GM12878 (cell line): ENCODE measurements around the gene CCDC9B. TPM values are rescaled to one million over a fixed set of nuclear protein-coding genes. Genes with fewer than 3 reads are reported as not detected.

Source experiments
- ATAC-seq: fragments of 200-7000 bp; cut with Tn5 transposase; 3 replicates; pipeline ENCODE4 v1.9.1; 2020; ENCODE audit warnings: mild to moderate bottlenecking, moderate library complexity
- BruUV-seq: library from RNA; stranded (reverse); fragments of 400-500 nt; replicated peaks from 2 replicates; lab custom pipeline; 2021; lab: Mats Ljungman, UMichigan
- CTCF ChIA-PET: fragments of 300-600 bp; sonication (Branson Sonifier 250); formaldehyde crosslinking; extraction: SDS; loops from one replicate; lab custom pipeline; 2021; ENCODE audit warnings: inconsistent platforms; lab: Yijun Ruan, JAX
- POLR2A ChIA-PET: fragments of 350-600 bp; formaldehyde crosslinking; extraction: SDS; loops from one replicate; lab custom pipeline; 2021; ENCODE audit warnings: inconsistent platforms; lab: Charles Lee
- RAD21 ChIA-PET: fragments of 300-600 bp; sonication (Branson Sonifier 250); formaldehyde crosslinking; loops from one replicate; lab custom pipeline; 2023; ENCODE audit warnings: antibody characterized with exemption; ENCODE audit not compliant: unreplicated experiment; lab: Charles Lee
- SMC1A ChIA-PET: fragments of 300-600 bp; sonication (Branson Sonifier 250); formaldehyde crosslinking; loops from one replicate; lab custom pipeline; 2023; ENCODE audit not compliant: unreplicated experiment, uncharacterized antibody; lab: Charles Lee
- DNase-seq: peaks from one replicate; pipeline ENCODE4 v3.0.0-alpha.2; 2011; ENCODE audit warnings: low read depth, low spot score
- FAIRE-seq: peaks from 3 replicates; lab custom pipeline; 2011; peaks lifted over from hg19 to GRCh38; lab: Jason Lieb, UNC
- H2AFZ ChIP-seq: 2 replicates; pipeline ENCODE4 v1.6.0; 2011; ENCODE audit warnings: low read depth, low read length, control low read depth; ENCODE audit not compliant: control insufficient read depth
- H3K27ac ChIP-seq: 2 replicates; pipeline ENCODE4 v1.5.1; 2011; ENCODE audit warnings: control low read depth; ENCODE audit not compliant: control insufficient read depth, insufficient read depth
- H3K27me3 ChIP-seq, 2 experiments: replicated peaks in 1 of 2; 2 replicates each; pipeline versions ENCODE4 v1.6.0 to v1.6.1; 2011; ENCODE audit warnings: low read length in 1 of 2; ENCODE audit not compliant: control insufficient read depth in 2 of 2, insufficient read depth in 2 of 2
- H3K36me3 ChIP-seq, 2 experiments: 2 replicates each; pipeline ENCODE4 v1.5.1; 2011; ENCODE audit warnings: low read length in 1 of 2; ENCODE audit not compliant: control insufficient read depth in 2 of 2, insufficient read depth in 2 of 2
- H3K4me1 ChIP-seq: 2 replicates; pipeline ENCODE4 v1.6.1; 2011; ENCODE audit warnings: mild to moderate bottlenecking, low read length, moderate library complexity, mixed read lengths; ENCODE audit not compliant: control insufficient read depth, insufficient read depth
- H3K4me2 ChIP-seq: 2 replicates; pipeline ENCODE4 v1.6.0; 2011; ENCODE audit warnings: control low read depth; ENCODE audit not compliant: control insufficient read depth, insufficient read depth
- H3K4me3 ChIP-seq: fragments of 200-600 bp; sonication (generic); 2 replicates; pipeline ENCODE4 v1.5.1; 2016
- H3K79me2 ChIP-seq: 2 replicates; pipeline ENCODE4 v1.6.0; 2011; ENCODE audit warnings: low read length; ENCODE audit not compliant: control insufficient read depth, insufficient read depth
- H3K9ac ChIP-seq: 2 replicates; pipeline ENCODE4 v1.8.0; 2011; ENCODE audit warnings: low read length, control low read depth, mixed read lengths; ENCODE audit not compliant: control insufficient read depth, insufficient read depth
- H3K9me3 ChIP-seq: replicated peaks from 3 replicates; pipeline ENCODE4 v1.5.1; 2011; ENCODE audit warnings: mild to moderate bottlenecking, low read length; ENCODE audit not compliant: control insufficient read depth, insufficient read depth
- H4K20me1 ChIP-seq: 2 replicates; pipeline ENCODE4 v1.6.0; 2011; ENCODE audit not compliant: control insufficient read depth, insufficient read depth
- CBX5 ChIP-seq: sonication (generic); IDR thresholded peaks from 2 replicates; pipeline ENCODE4 v1.6.1; 2016; ENCODE audit warnings: low read depth, moderate library complexity, mild to moderate bottlenecking, inconsistent platforms
- EP300 ChIP-seq, 2 experiments: fragments of 150-350 bp in 1 of 2; IDR thresholded peaks; 2 replicates each; pipeline ENCODE4 v1.6.1; 2011 to 2012; ENCODE audit warnings: low read depth in 2 of 2, low read length in 2 of 2, borderline replicate concordance in 1 of 2, improper control_type of control experiment in 1 of 2, inconsistent platforms in 1 of 2; ENCODE audit not compliant: control insufficient read depth in 1 of 2
- EZH2 ChIP-seq: IDR thresholded peaks from 2 replicates; pipeline ENCODE4 v1.6.1; 2012; ENCODE audit warnings: low read depth, mild to moderate bottlenecking, control low read depth, inconsistent platforms, low read length, borderline replicate concordance; ENCODE audit not compliant: control insufficient read depth
- IRF5 ChIP-seq: fragments of 450-650 bp; IDR thresholded peaks from 2 replicates; pipeline ENCODE4 v1.6.1; 2017; ENCODE audit warnings: borderline replicate concordance
- NFXL1 ChIP-seq: fragments of 450-650 bp; IDR thresholded peaks from 2 replicates; pipeline ENCODE4 v1.6.1; 2017; ENCODE audit warnings: antibody characterized with exemption, mild to moderate bottlenecking, borderline replicate concordance
- ZNF274 ChIP-seq: IDR thresholded peaks from one replicate; pipeline ENCODE4 v1.8.0; 2011; ENCODE audit not compliant: insufficient read length, insufficient read depth
- ZNF592 ChIP-seq: fragments of 450-650 bp; IDR thresholded peaks from 2 replicates; pipeline ENCODE4 v1.6.1; 2017; ENCODE audit warnings: mild to moderate bottlenecking, moderate library complexity
- WGBS: methylation state at CpG from one replicate; pipeline ENCODE4 v1.1.6; 2016; ENCODE audit warnings: low lambda C conversion rate; ENCODE audit not compliant: insufficient replicate concordance, insufficient coverage; ENCODE audit errors: missing lambda C conversion rate; 5-methylcytosine and 5-hydroxymethylcytosine counted together
- in situ Hi-C: fragments of 300-500 bp; cut with MboI; formaldehyde crosslinking; loops from 9 replicates; pipeline ENCODE4 v1.14.3; 2018; ENCODE audit warnings: mixed read lengths
- intact Hi-C: fragments of 100-400 bp; cut with micrococcal nuclease; formaldehyde crosslinking; loops from one replicate; pipeline ENCODE4 v1.14.2; 2022; ENCODE audit not compliant: unreplicated experiment
- polyA plus RNA-seq, 11 experiments: library from polyadenylated mRNA; depleted of rRNA in 4 of 11; unstranded in 6 of 11; stranded (reverse) in 5 of 11; fragments of >200 nt; fragmentation: Nextera tagmentation in 4 of 11; fragmentation: Illumina TruSeq in 1 of 11; extraction: Ambion mirVana in 4 of 11; extraction: Trizol in 1 of 11; gene quantifications; 1 replicate in 1 of 11; 2 replicates in 10 of 11; pipeline versions ENCODE4 v1.2.1 to v1.2.3, GENCODE V29; 2011 to 2016; ENCODE audit warnings: inconsistent platforms in 2 of 11, missing spikeins in 2 of 11, low read depth in 1 of 11
- total RNA-seq, 4 experiments: library from RNA; depleted of rRNA in 3 of 4; stranded (reverse); fragments of >200 nt in 3 of 4; fragmentation: Illumina TruSeq in 1 of 4; extraction: Trizol in 1 of 4; gene quantifications; 2 replicates each; pipeline versions ENCODE4 v1.2.1 to v1.2.3, GENCODE V29; 2013 to 2021
- TF ChIP-seq, protein P1 (sequence below): fragments of 450-650 bp; IDR thresholded peaks from 2 replicates; pipeline ENCODE4 v1.6.1; 2017; ENCODE audit warnings: mild to moderate bottlenecking, moderate library complexity
- TF ChIP-seq, protein P2 (sequence below): IDR thresholded peaks from 2 replicates; pipeline ENCODE4 v1.6.1; 2011; ENCODE audit warnings: borderline replicate concordance, low read depth, mild to moderate bottlenecking, moderate library complexity, mixed read lengths, low read length; ENCODE audit not compliant: insufficient read depth; ENCODE audit errors: extremely low read length

The CCDC9B gene
- total and polyA plus RNA-seq, 10 of the 15 experiments (the other 5 are each of a cell fraction or from before 2014, with no cell fraction given), result 0.01 to 0.08 (median 0.03) TPM; not detected in 6

DNA sequence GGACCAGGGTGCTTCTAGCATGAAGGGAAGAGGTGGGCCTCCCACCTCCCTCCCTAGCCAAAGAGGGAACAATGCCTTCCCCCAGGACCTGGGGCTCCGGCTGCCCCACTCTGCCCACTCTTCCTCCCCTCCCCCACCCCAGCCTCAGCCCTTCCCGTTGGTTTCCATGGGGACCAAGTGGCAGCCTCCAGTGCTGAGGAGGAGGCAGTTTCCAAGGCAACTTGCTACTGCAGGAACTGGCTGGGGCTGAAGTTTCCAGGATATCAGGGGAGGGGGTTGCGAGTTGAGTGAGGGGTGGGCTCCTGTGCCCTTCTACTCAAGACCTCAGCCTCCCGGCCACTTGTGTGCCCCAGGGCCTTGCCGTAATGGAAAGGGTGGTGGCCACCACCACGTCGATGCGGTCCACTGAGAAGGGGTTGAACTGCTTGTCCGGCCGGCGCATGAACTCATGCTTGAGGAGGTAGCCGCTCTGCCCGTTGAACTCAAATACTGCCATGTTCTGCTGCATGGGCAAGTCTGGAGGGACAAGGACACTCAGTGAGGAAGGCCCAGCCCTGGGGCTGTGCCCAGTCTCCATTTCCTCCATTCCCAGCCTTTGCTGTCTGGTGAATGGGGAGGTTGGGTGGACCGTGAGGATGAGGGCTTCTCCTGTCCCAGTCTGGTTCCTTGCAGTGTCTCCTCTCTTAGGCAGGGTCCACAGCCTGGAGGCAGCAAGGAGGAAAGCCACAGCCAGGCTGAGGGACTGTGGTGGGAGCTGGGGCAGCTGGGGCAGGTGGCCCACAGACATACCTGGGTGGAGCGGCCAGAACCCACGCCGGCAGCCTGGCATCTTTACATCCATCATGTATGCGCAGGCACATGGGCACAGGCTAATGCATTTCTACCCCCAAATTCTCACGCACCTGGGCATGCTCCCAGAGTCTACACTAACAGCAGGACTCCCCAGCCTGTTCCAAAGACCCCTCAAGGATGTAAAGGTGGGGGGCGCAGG lies 46.5 kb downstream of the CCDC9B start:
- H3K4me3 ChIP-seq, result no peak overlapping the region
- H3K36me3 ChIP-seq, result no peaks in the 10 kb centered on the region
- H3K9ac ChIP-seq, result no peak overlapping the region
- H3K27ac ChIP-seq, result no peak overlapping the region
- DNase-seq, result no peak
- no peak for FAIRE-seq
- no peaks in the 10 kb centered on the region; a peak in 2 of 4 replicates for H3K27me3 ChIP-seq
- no peaks in the 10 kb centered on the region for H3K4me1 ChIP-seq
- no peaks in the 10 kb centered on the region for H3K9me3 ChIP-seq
- no peak for ATAC-seq
- no peak overlapping the region for H2AFZ ChIP-seq
- CTCF ChIA-PET, result interaction anchor here (0.8 to 1.1 kb wide), 3 partner anchors 14 to 17 kb away, joined by 3 to 4 read pairs (median 3); no protein-coding TSS in a partner anchor
- POLR2A ChIA-PET, result interaction anchor here (0.6 kb wide), 1 partner anchor 11 kb away, joined by 4 read pairs; no protein-coding TSS in a partner anchor
- H3K79me2 ChIP-seq, result no peaks in the 10 kb centered on the region
- BruUV-seq, result no TSS peak
- SMC1A ChIA-PET, result interaction anchor here (1.2 kb wide), 1 partner anchor 15 kb away, joined by 3 read pairs; no protein-coding TSS in a partner anchor
- in situ Hi-C loops, result no loop called here
- WGBS, result 62% methylated on average over 19 of the region's 20 CpGs
- H3K4me2 ChIP-seq, result no peak overlapping the region
- RAD21 ChIA-PET, result no interaction called here
- intact Hi-C loops, result no loop called here
- no peaks in the 10 kb centered on the region for H4K20me1 ChIP-seq
- no peak for TF ChIP-seq NFXL1
- TF ChIP-seq, protein P1, sequence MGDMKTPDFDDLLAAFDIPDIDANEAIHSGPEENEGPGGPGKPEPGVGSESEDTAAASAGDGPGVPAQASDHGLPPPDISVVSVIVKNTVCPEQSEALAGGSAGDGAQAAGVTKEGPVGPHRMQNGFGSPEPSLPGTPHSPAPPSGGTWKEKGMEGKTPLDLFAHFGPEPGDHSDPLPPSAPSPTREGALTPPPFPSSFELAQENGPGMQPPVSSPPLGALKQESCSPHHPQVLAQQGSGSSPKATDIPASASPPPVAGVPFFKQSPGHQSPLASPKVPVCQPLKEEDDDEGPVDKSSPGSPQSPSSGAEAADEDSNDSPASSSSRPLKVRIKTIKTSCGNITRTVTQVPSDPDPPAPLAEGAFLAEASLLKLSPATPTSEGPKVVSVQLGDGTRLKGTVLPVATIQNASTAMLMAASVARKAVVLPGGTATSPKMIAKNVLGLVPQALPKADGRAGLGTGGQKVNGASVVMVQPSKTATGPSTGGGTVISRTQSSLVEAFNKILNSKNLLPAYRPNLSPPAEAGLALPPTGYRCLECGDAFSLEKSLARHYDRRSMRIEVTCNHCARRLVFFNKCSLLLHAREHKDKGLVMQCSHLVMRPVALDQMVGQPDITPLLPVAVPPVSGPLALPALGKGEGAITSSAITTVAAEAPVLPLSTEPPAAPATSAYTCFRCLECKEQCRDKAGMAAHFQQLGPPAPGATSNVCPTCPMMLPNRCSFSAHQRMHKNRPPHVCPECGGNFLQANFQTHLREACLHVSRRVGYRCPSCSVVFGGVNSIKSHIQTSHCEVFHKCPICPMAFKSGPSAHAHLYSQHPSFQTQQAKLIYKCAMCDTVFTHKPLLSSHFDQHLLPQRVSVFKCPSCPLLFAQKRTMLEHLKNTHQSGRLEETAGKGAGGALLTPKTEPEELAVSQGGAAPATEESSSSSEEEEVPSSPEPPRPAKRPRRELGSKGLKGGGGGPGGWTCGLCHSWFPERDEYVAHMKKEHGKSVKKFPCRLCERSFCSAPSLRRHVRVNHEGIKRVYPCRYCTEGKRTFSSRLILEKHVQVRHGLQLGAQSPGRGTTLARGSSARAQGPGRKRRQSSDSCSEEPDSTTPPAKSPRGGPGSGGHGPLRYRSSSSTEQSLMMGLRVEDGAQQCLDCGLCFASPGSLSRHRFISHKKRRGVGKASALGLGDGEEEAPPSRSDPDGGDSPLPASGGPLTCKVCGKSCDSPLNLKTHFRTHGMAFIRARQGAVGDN, result no peak
- no peak for TF ChIP-seq EP300 (IDR thresholded peaks at IDR 0.05; ENCODE audit: borderline replicate concordance in 1 of 2, control insufficient read depth in 1 of 2, low read depth in 2 of 2, low read length in 2 of 2)
- no peak for TF ChIP-seq IRF5
- no peak for TF ChIP-seq ZNF592
- TF ChIP-seq, protein P2, sequence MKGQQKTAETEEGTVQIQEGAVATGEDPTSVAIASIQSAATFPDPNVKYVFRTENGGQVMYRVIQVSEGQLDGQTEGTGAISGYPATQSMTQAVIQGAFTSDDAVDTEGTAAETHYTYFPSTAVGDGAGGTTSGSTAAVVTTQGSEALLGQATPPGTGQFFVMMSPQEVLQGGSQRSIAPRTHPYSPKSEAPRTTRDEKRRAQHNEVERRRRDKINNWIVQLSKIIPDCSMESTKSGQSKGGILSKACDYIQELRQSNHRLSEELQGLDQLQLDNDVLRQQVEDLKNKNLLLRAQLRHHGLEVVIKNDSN, result no peak
- no peak for TF ChIP-seq EZH2
- TF ChIP-seq CBX5, result no peak
- no peak for TF ChIP-seq ZNF274
